Muscle of leg (tissue), 11 donors: ENCODE data around the gene CAPG. TPM values are rescaled to one million over a fixed set of nuclear protein-coding genes. Genes with fewer than 3 reads are reported as not detected.
"Not testable (repeated sequence)": the region's sequence is repeated elsewhere in the genome, so short reads cannot be mapped to it uniquely, and the experiment has no call there.

Source experiments
- DNase-seq: peaks from one replicate; pipeline ENCODE4 v3.0.0; 2013
- H3K27ac ChIP-seq: one replicate; pipeline ENCODE4 v1.5.1; 2013; ENCODE audit warnings: mild to moderate bottlenecking, low read length, control low read depth
- H3K27me3 ChIP-seq: one replicate; pipeline ENCODE4 v1.6.1; 2013; ENCODE audit warnings: low read length; ENCODE audit not compliant: control insufficient read depth, insufficient read depth
- H3K36me3 ChIP-seq: one replicate; pipeline ENCODE4 v1.6.1; 2013; ENCODE audit warnings: low read length; ENCODE audit not compliant: control insufficient read depth, insufficient read depth
- H3K4me1 ChIP-seq: one replicate; pipeline ENCODE4 v1.6.1; 2013; ENCODE audit warnings: low read length; ENCODE audit not compliant: control insufficient read depth, insufficient read depth
- H3K4me3 ChIP-seq: one replicate; pipeline ENCODE4 v1.5.1; 2013; ENCODE audit warnings: low read length, control low read depth
- H3K9me3 ChIP-seq: replicated peaks from 2 replicates; pipeline ENCODE4 v1.6.1; 2013; ENCODE audit warnings: low read depth, low read length; ENCODE audit not compliant: control insufficient read depth
- WGBS: methylation state at CpG from one replicate; pipeline ENCODE4 v1.1.5; 2013; ENCODE audit warnings: missing lambda C conversion rate; ENCODE audit not compliant: insufficient coverage; 5-methylcytosine and 5-hydroxymethylcytosine counted together
- polyA plus RNA-seq, 8 donors: library from polyadenylated mRNA; unstranded; fragments of 120-200 nt; gene quantifications; one replicate each; pipeline versions ENCODE4 v1.2.1 to v1.2.3, GENCODE V29; 2013; ENCODE audit warnings: inconsistent platforms in 1 of 8, low replicate concordance in 1 of 8; ENCODE audit not compliant: insufficient read length in 8 of 8, insufficient read depth in 1 of 8
- total RNA-seq: library from RNA; stranded (reverse); fragments of 120-200 nt; gene quantifications from one replicate; pipeline ENCODE4 v1.2.4, GENCODE V29; 2013

CAPG gene
- total and polyA plus RNA-seq, 9 donors: 13.9 to 48.5 (median 26.4) TPM

GRCh38 chr2:85385746-85386145 lies 24.4 kb downstream of the CAPG start:
- no peaks in the 10 kb centered on the region for H3K27me3 ChIP-seq
- H3K36me3 ChIP-seq: peaks cover 56% of the 10 kb centered on the region
- no peaks in the 10 kb centered on the region for H3K4me1 ChIP-seq
- peaks cover under 1% of the 10 kb centered on the region for H3K9me3 ChIP-seq
- 55% methylated on average over 2 of the region's 2 CpGs for WGBS
- no peak for DNase-seq
- H3K27ac ChIP-seq: no peak overlapping the region
- no peak overlapping the region for H3K4me3 ChIP-seq

- H3K36me3 ChIP-seq: peaks cover 48% of the 10 kb centered on the region
- no peak for DNase-seq
- no peak overlapping the region for H3K27ac ChIP-seq
- no peaks in the 10 kb centered on the region for H3K27me3 ChIP-seq
- no peak overlapping the region for H3K4me3 ChIP-seq
- peaks cover 2% of the 10 kb centered on the region for H3K9me3 ChIP-seq
- WGBS: 87% methylated on average over 4 of the region's 4 CpGs
- H3K4me1 ChIP-seq: no peaks in the 10 kb centered on the region
Observed at GRCh38 chr2:85383850-85384249, 26.3 kb downstream of the CAPG start.

DNA sequence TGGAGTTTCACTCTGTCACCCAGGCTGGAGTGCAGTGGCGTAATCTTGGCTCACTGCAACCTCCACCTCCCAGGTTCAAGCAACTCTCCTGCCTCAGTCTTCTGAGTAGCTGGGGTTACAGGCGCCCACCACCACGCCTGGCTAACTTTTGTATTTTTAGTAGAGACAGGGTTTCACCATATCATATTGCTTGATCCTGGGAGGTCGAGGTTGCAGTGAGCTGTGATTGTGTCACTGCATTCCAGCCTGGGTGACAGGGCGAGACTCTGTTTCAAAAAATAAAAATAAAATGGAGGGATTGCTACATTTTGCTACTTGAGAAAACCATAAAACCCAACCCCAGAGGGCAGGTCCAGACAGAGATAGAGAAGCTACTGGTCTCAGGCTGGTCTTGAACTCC lies 27.0 kb downstream of the CAPG start:
- H3K4me1 ChIP-seq, DNase-seq, H3K27me3 ChIP-seq, H3K4me3 ChIP-seq, H3K9me3 ChIP-seq, H3K27ac ChIP-seq: not testable (repeated sequence)
- H3K36me3 ChIP-seq: peaks cover 45% of the 10 kb centered on the region
- WGBS: no CpG with 5 or more reads among the region's 5 CpGs

DNA sequence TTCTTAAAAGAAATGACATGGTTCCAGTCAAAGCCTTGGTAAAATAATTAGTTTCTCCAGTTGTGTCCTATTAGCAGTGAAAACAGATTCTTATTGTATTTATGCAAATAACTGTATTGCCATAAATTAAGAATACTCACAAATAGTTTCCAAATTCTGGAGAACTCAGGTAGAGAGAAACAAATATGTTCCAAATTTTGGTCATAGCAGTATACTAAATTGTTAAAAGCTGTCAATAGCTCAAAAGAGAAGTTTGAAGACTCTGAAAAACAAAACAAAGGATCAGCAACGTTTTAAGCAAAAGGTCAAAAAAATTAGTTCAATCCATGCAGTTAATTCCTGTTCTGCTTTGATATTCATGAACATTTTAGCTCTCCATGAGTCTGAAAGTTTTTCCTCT lies 30.1 kb downstream of the CAPG start:
- Histone ChIP-seq H3K27me3 (no peaks in the 10 kb centered on the region), H3K4me1 (no peaks in the 10 kb centered on the region), H3K9me3 (peaks cover 2% of the 10 kb centered on the region), H3K4me3 (no peak overlapping the region), H3K36me3 (peaks cover 34% of the 10 kb centered on the region), H3K27ac (no peak overlapping the region)
- no peak for DNase-seq
- 100% methylated on average over 1 of the region's 1 CpG for WGBS

GRCh38 chr2:85378257-85378656 lies 31.9 kb downstream of the CAPG start:
- DNase-seq: no peak
- 89% methylated on average over 2 of the region's 5 CpGs for WGBS
- H3K9me3 ChIP-seq: peaks cover 2% of the 10 kb centered on the region
- H3K27me3 ChIP-seq: no peaks in the 10 kb centered on the region
- peaks cover 29% of the 10 kb centered on the region for H3K36me3 ChIP-seq
- H3K27ac ChIP-seq: no peak overlapping the region
- no peak overlapping the region for H3K4me3 ChIP-seq
- H3K4me1 ChIP-seq: no peaks in the 10 kb centered on the region

- DNase-seq: no peak
- H3K4me1 ChIP-seq: no peaks in the 10 kb centered on the region
- 78% methylated on average over 10 of the region's 11 CpGs for WGBS
- no peak overlapping the region for H3K27ac ChIP-seq
- no peaks in the 10 kb centered on the region for H3K27me3 ChIP-seq
- H3K36me3 ChIP-seq: peaks cover 32% of the 10 kb centered on the region
- peaks cover 2% of the 10 kb centered on the region for H3K9me3 ChIP-seq
- no peak overlapping the region for H3K4me3 ChIP-seq
Observed at GRCh38 chr2:85377083-85377482, 33.1 kb downstream of the CAPG start.

GRCh38 chr2:85376291-85377065 lies 33.7 kb downstream of the CAPG start:
- DNase-seq: no peak
- Histone ChIP-seq H3K27me3 (no peaks in the 10 kb centered on the region), H3K27ac (no peak overlapping the region), H3K9me3 (peaks cover 2% of the 10 kb centered on the region), H3K4me1 (no peaks in the 10 kb centered on the region), H3K4me3 (no peak overlapping the region), H3K36me3 (peaks cover 31% of the 10 kb centered on the region)
- WGBS: 79% methylated on average over 4 of the region's 5 CpGs

DNA sequence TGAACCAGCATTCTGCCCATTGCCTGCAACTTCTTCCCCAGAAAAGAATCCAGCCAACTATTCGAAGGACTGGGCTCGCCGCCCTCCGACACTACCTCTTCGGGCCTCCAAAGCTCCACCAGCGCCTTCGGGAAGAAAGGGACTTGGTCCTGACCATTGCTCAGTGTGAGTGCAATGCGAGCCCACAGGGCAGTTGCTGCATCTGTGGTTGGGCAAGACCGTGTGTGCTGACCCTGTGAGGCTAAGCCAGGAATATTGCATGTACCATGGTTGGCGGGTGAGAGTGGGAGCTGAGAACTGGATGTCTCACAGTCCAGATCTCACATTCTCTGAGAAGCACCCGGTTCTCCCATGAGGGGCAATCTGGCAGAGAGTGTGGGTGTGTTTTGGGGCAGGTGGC lies 39.1 kb downstream of the CAPG start:
- Histone ChIP-seq H3K36me3 (peaks cover 43% of the 10 kb centered on the region), H3K27ac (no peak overlapping the region), H3K9me3 (no peaks in the 10 kb centered on the region), H3K27me3 (no peaks in the 10 kb centered on the region), H3K4me3 (no peak overlapping the region), H3K4me1 (no peaks in the 10 kb centered on the region)
- whole genome bisulfite sequencing: 91% methylated on average over 10 of the region's 11 CpGs
- DNase-seq: no peak

DNA sequence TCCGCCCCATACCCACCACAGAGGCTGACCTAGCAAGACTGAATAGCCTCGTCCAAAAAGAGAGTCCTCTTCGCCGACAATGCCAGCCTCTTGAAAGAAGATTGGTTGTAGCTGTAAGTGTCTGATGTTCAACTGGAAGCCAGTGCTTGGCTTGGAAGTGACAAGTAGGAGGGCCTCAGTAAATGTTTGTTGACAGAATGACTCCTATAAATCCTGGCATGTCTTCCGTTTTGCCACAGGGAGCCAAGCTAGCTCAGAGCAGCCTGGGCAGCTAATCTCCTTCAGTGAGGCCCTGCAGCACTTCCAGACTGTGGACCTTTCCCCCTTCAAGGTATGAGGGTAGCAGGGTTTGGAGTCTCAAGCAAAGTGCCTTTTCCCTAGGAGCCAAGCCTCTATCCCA lies 40.7 kb downstream of the CAPG start:
- H3K36me3 ChIP-seq: peaks cover 48% of the 10 kb centered on the region
- H3K27me3 ChIP-seq: no peaks in the 10 kb centered on the region
- no CpG with 5 or more reads among the region's 5 CpGs for WGBS
- no peaks in the 10 kb centered on the region for H3K4me1 ChIP-seq
- no peak overlapping the region for H3K4me3 ChIP-seq
- H3K27ac ChIP-seq: no peak overlapping the region
- DNase-seq: no peak
- no peaks in the 10 kb centered on the region for H3K9me3 ChIP-seq

DNA sequence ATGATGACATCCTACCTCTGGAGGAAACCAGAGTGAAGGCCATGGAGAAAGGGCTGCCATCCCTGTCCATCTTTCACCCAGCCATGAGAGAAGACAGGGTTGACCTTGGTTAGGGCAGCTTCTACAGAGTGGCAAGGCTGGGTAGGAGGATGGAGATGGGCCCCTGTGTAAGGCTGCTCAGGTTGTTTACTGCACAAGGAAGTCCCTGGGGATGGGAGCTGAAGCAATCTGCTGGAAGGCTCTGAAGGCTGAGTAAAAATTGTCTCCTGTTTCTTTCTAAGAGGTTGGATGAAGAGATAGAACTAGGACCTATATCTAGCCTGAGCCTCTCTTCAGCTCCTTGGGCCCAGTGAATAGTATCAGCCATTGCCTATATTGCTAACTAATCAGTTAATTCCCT lies 41.2 kb downstream of the CAPG start:
- H3K27me3 ChIP-seq: no peaks in the 10 kb centered on the region
- H3K4me1 ChIP-seq: no peaks in the 10 kb centered on the region
- DNase-seq: no peak
- H3K36me3 ChIP-seq: peaks cover 48% of the 10 kb centered on the region
- H3K4me3 ChIP-seq: no peak overlapping the region
- H3K9me3 ChIP-seq: no peaks in the 10 kb centered on the region
- no peak overlapping the region for H3K27ac ChIP-seq

- Histone ChIP-seq H3K4me1 (no peaks in the 10 kb centered on the region), H3K4me3 (no peak overlapping the region), H3K27me3 (no peaks in the 10 kb centered on the region), H3K36me3 (peaks cover 59% of the 10 kb centered on the region), H3K27ac (no peak overlapping the region), H3K9me3 (no peaks in the 10 kb centered on the region)
- WGBS: 72% methylated on average over 3 of the region's 5 CpGs
- DNase-seq: no peak
Observed at GRCh38 chr2:85367180-85367579, 43.0 kb downstream of the CAPG start.
